Endothelial cell of umbilical vein (primary cell): ENCODE data around the gene MIPEP. TPM values are rescaled to one million over a fixed set of nuclear protein-coding genes. Genes with fewer than 3 reads are reported as not detected.
"Not testable (repeated sequence)": the region's sequence is repeated elsewhere in the genome, so short reads cannot be mapped to it uniquely, and the experiment has no call there.

Source experiments
- BruUV-seq: library from RNA; stranded (reverse); fragments of 400-500 nt; replicated peaks from 2 replicates; lab custom pipeline; 2021; lab: Mats Ljungman, UMichigan
- CTCF ChIA-PET: fragments of 300-600, 350-600 bp; sonication (Branson Sonifier 250); formaldehyde crosslinking; loops from one replicate; lab custom pipeline; 2021; ENCODE audit warnings: antibody characterized with exemption, inconsistent platforms; lab: Charles Lee
- POLR2A ChIA-PET: fragments of 300-600, 350-600 bp; sonication (Branson Sonifier 250); formaldehyde crosslinking; loops from one replicate; lab custom pipeline; 2021; ENCODE audit warnings: antibody characterized with exemption, inconsistent platforms; lab: Charles Lee
- DNase-seq: peaks from one replicate; pipeline ENCODE4 v3.0.0-alpha.2; 2011; ENCODE audit warnings: low read depth, low spot score
- FAIRE-seq: peaks from 2 replicates; lab custom pipeline; 2011; peaks lifted over from hg19 to GRCh38; lab: Jason Lieb, UNC
- H2AFZ ChIP-seq: 2 replicates; pipeline ENCODE4 v1.6.0; 2012; ENCODE audit warnings: low read depth, low read length, control low read depth, inconsistent platforms
- H3K27ac ChIP-seq: 2 replicates; pipeline ENCODE4 v1.5.1; 2011; ENCODE audit warnings: low read depth, mild to moderate bottlenecking, control low read depth, low read length, moderate library complexity; ENCODE audit not compliant: insufficient read depth
- H3K27me3 ChIP-seq, 2 experiments: 2 replicates each; pipeline versions ENCODE4 v1.6.0 to v1.6.1; 2011; ENCODE audit warnings: low read length in 2 of 2, mixed read lengths in 1 of 2; ENCODE audit not compliant: control insufficient read depth in 2 of 2, insufficient read depth in 2 of 2
- H3K36me3 ChIP-seq, 2 experiments: 2 replicates in 1 of 2; 3 replicates in 1 of 2; pipeline ENCODE4 v1.5.1; 2011; ENCODE audit warnings: low read length in 2 of 2, mild to moderate bottlenecking in 1 of 2, moderate library complexity in 1 of 2; ENCODE audit not compliant: control insufficient read depth in 2 of 2, insufficient read depth in 2 of 2; ENCODE audit errors: extremely low read depth in 1 of 2
- H3K4me1 ChIP-seq: 3 replicates; pipeline ENCODE4 v1.5.1; 2011; ENCODE audit warnings: mild to moderate bottlenecking, low read length; ENCODE audit not compliant: control insufficient read depth, insufficient read depth; ENCODE audit errors: extremely low read depth
- H3K4me2 ChIP-seq: 2 replicates; pipeline ENCODE4 v1.6.1; 2011; ENCODE audit warnings: low read length, control low read depth, mixed read lengths; ENCODE audit not compliant: insufficient read depth
- H3K4me3 ChIP-seq, 3 experiments: fragments of 200-600 bp in 1 of 3; sonication (generic), shearing (Covaris generic) in 1 of 3; replicated peaks in 1 of 3; 2 replicates each; pipeline ENCODE4 v1.5.1; 2011 to 2016; ENCODE audit warnings: control low read depth in 3 of 3, low read length in 3 of 3, mild to moderate bottlenecking in 2 of 3, inconsistent platforms in 1 of 3, low read depth in 1 of 3, moderate library complexity in 1 of 3; ENCODE audit not compliant: insufficient read depth in 1 of 3
- H3K79me2 ChIP-seq: 2 replicates; pipeline ENCODE4 v1.6.0; 2012; ENCODE audit warnings: low read length, inconsistent platforms; ENCODE audit not compliant: control insufficient read depth, insufficient read depth
- H3K9ac ChIP-seq: replicated peaks from 2 replicates; pipeline ENCODE3; 2011; ENCODE audit warnings: low read length, control low read depth; ENCODE audit not compliant: insufficient read depth; ENCODE audit errors: extremely low read depth
- H3K9me1 ChIP-seq: replicated peaks from 3 replicates; pipeline ENCODE4 v1.6.0; 2011; ENCODE audit warnings: mild to moderate bottlenecking, low read length; ENCODE audit not compliant: control insufficient read depth, insufficient read depth; ENCODE audit errors: extremely low read depth
- H3K9me3 ChIP-seq: replicated peaks from 2 replicates; pipeline ENCODE4 v1.5.1; 2012; ENCODE audit warnings: low read length, inconsistent platforms; ENCODE audit not compliant: control insufficient read depth, insufficient read depth
- H4K20me1 ChIP-seq: replicated peaks from 2 replicates; pipeline ENCODE3; 2011; ENCODE audit warnings: mild to moderate bottlenecking, low read length; ENCODE audit not compliant: control insufficient read depth, insufficient read depth; ENCODE audit errors: extremely low read depth
- FOS ChIP-seq: IDR thresholded peaks from 2 replicates; pipeline ENCODE4 v1.6.1; 2011; ENCODE audit warnings: mild to moderate bottlenecking, low read length, moderate library complexity, borderline replicate concordance; ENCODE audit not compliant: insufficient read depth
- GATA2 ChIP-seq: IDR thresholded peaks from 2 replicates; pipeline ENCODE4 v1.7.0; 2011; ENCODE audit warnings: low read depth, mild to moderate bottlenecking, moderate library complexity, mixed read lengths, low read length; ENCODE audit not compliant: insufficient read length, insufficient read depth
- JUN ChIP-seq: IDR thresholded peaks from 2 replicates; pipeline ENCODE4 v1.6.1; 2011; ENCODE audit warnings: borderline replicate concordance, low read depth; ENCODE audit not compliant: insufficient read length, insufficient read depth
- MYC ChIP-seq: IDR thresholded peaks from one replicate; pipeline ENCODE4 v1.6.1; 2011; ENCODE audit warnings: mild to moderate bottlenecking, low read depth, low read length
- POLR2AphosphoS5 ChIP-seq: IDR thresholded peaks from 2 replicates; pipeline ENCODE4 v1.6.1; 2012; ENCODE audit warnings: low read depth, mild to moderate bottlenecking, control low read depth, low read length, moderate library complexity; ENCODE audit not compliant: insufficient read depth
- dilution Hi-C: fragments of 300-500 bp; cut with MboI; formaldehyde crosslinking; loops from one replicate; pipeline ENCODE4 v1.15.0; 2019; ENCODE audit warnings: low sequenced_read_pairs; ENCODE audit not compliant: extremely low pct_ligation_motif_present
- intact Hi-C: fragments of 100-400 bp; cut with micrococcal nuclease; formaldehyde crosslinking; loops from one replicate; pipeline ENCODE4 v1.10.0; 2022
- polyA plus RNA-seq, 4 experiments: library from polyadenylated mRNA; depleted of rRNA in 3 of 4; stranded (reverse) in 3 of 4; unstranded in 1 of 4; fragments of >200 nt; gene quantifications; 2 replicates each; pipeline versions ENCODE4 v1.2.1 to v1.2.3, GENCODE V29; 2011 to 2012; ENCODE audit warnings: missing spikeins in 1 of 4
- total RNA-seq: library from RNA; stranded (reverse); gene quantifications from 2 replicates; pipeline ENCODE4 v1.2.3, GENCODE V29; 2021

MIPEP gene
- total and polyA plus RNA-seq, 2 donors (not counting 3 experiments of a cell fraction or from before 2014, with no cell fraction given), result 12.4 to 19.2 TPM

GRCh38 chr13:23898101-23898500 is 8.9 kb upstream of the MIPEP start:
- Histone ChIP-seq H3K36me3 (no peaks in the 10 kb centered on the region), H3K79me2 (no peaks in the 10 kb centered on the region), H3K9me3 (no peaks in the 10 kb centered on the region), H3K4me3 (no peak overlapping the region), H3K4me2 (no peak overlapping the region), H3K9ac (no peak overlapping the region), H3K27me3 (no peaks in the 10 kb centered on the region), H3K4me1 (peaks cover 17% of the 10 kb centered on the region), H3K27ac (no peak overlapping the region), H3K9me1 (no peaks in the 10 kb centered on the region), H4K20me1 (no peaks in the 10 kb centered on the region), H2AFZ (no peak overlapping the region)
- BruUV-seq, result no TSS peak
- CTCF ChIA-PET, result interaction anchor here (0.9 to 3.4 kb wide), 3 partner anchors 9 to 190 kb away, joined by 3 to 16 read pairs (median 7); partner anchors contain the start of gene MIPEP
- FAIRE-seq, result no peak
- POLR2A ChIA-PET, result no interaction called here
- no peak for DNase-seq
- intact Hi-C loops, result no loop called here
- dilution Hi-C loops, result no loop called here
- TF ChIP-seq GATA2, result no peak
- TF ChIP-seq FOS, result no peak
- TF ChIP-seq JUN, result no peak
- no peak for TF ChIP-seq MYC
- no peak for TF ChIP-seq POLR2AphosphoS5

GRCh38 chr13:23897452-23897919 is 8.3 kb upstream of the MIPEP start, which contains the start of gene C1QTNF9B:
C1QTNF9B (minus strand) TSS chr13:23897502.
- H3K9ac ChIP-seq, H3K79me2 ChIP-seq, dilution Hi-C loops, H3K9me3 ChIP-seq, H3K4me3 ChIP-seq, H4K20me1 ChIP-seq, intact Hi-C loops, H3K27ac ChIP-seq, FAIRE-seq, H3K4me2 ChIP-seq, BruUV-seq, H3K36me3 ChIP-seq, DNase-seq, H3K9me1 ChIP-seq, POLR2A ChIA-PET, H2AFZ ChIP-seq, H3K27me3 ChIP-seq: not testable (repeated sequence)
- CTCF ChIA-PET, result interaction anchor here (2.8 to 3.4 kb wide), 2 partner anchors 8 to 190 kb away, joined by 7 to 16 read pairs; partner anchors contain the start of gene MIPEP
- H3K4me1 ChIP-seq, result peaks cover 15% of the 10 kb centered on the region

- DNase-seq, H3K9me1 ChIP-seq, H3K79me2 ChIP-seq, H3K36me3 ChIP-seq, H3K27ac ChIP-seq, BruUV-seq, CTCF ChIA-PET, POLR2A ChIA-PET, H3K9ac ChIP-seq, FAIRE-seq, H3K4me1 ChIP-seq, H4K20me1 ChIP-seq, H3K4me3 ChIP-seq, dilution Hi-C loops, H3K4me2 ChIP-seq, H3K27me3 ChIP-seq, intact Hi-C loops, H2AFZ ChIP-seq, H3K9me3 ChIP-seq: not testable (repeated sequence)
Observed at GRCh38 chr13:23894746-23895145, 5.5 kb upstream of the MIPEP start.
